K562 (cell line): ENCODE measurements around the gene SLC38A2. TPM values are rescaled to one million over a fixed set of nuclear protein-coding genes. Genes with fewer than 3 reads are reported as not detected.

Source experiments
- BCLAF1 ChIP-seq, 2 experiments: fragments of 450-650 bp in 1 of 2; IDR thresholded peaks; 2 replicates each; pipeline ENCODE4 v1.6.1; 2011 to 2017; ENCODE audit warnings: low read depth in 2 of 2, antibody characterized with exemption in 1 of 2, borderline replicate concordance in 1 of 2, low read length in 1 of 2, mild to moderate bottlenecking in 1 of 2, mixed read lengths in 1 of 2; ENCODE audit not compliant: control insufficient read depth in 1 of 2
- DEAF1 ChIP-seq: fragments of 450-650 bp; formaldehyde crosslinking; IDR thresholded peaks from 2 replicates; pipeline ENCODE4 v1.4.0; 2020; ENCODE audit warnings: mild to moderate bottlenecking, moderate library complexity
- HDAC3 ChIP-seq: fragments of 450-650 bp; IDR thresholded peaks from 2 replicates; pipeline ENCODE4 v1.6.1; 2018; ENCODE audit warnings: borderline replicate concordance, mild to moderate bottlenecking, moderate library complexity; ENCODE audit not compliant: partially characterized antibody
- NFE2 ChIP-seq: IDR thresholded peaks from 2 replicates; pipeline ENCODE4 v1.6.1; 2014; ENCODE audit warnings: antibody characterized with exemption, low read depth
- NFE2L1 ChIP-seq: fragments of 450-650 bp; IDR thresholded peaks from 2 replicates; pipeline ENCODE4 v1.6.1; 2016; ENCODE audit warnings: missing genetic modification characterization, low read depth, mild to moderate bottlenecking, missing compliant biosample characterization, moderate library complexity, borderline replicate concordance
- SAFB2 ChIP-seq: fragments of 200-400 bp; formaldehyde crosslinking; IDR thresholded peaks from 2 replicates; pipeline ENCODE4 v1.6.1; 2018; ENCODE audit warnings: borderline replicate concordance, low read length, low read depth, moderate library complexity; ENCODE audit not compliant: severe bottlenecking
- STAT6 ChIP-seq: sonication (generic); formaldehyde crosslinking; IDR thresholded peaks from 2 replicates; pipeline ENCODE4 v1.8.1; 2023; ENCODE audit warnings: mild to moderate bottlenecking, missing genetic modification reagents
- ZNF311 ChIP-seq: fragments of 250-450 bp; sonication (Bioruptor Pico); IDR thresholded peaks from 2 replicates; pipeline ENCODE4 v1.4.0; 2020; ENCODE audit warnings: mild to moderate bottlenecking, moderate library complexity
- ZNF318 ChIP-seq, 2 experiments: fragments of 450-650 bp; IDR thresholded peaks; 2 replicates each; pipeline ENCODE4 v1.6.1; 2016; ENCODE audit warnings: mild to moderate bottlenecking in 2 of 2, borderline replicate concordance in 1 of 2, low read depth in 1 of 2, moderate library complexity in 1 of 2
- ZNF347 ChIP-seq: fragments of 450-650 bp; formaldehyde crosslinking; IDR thresholded peaks from 2 replicates; pipeline ENCODE4 v1.4.0; 2020; ENCODE audit warnings: low read depth, mild to moderate bottlenecking, moderate library complexity
- polyA plus RNA-seq, 8 experiments: library from polyadenylated mRNA; depleted of rRNA in 4 of 8; stranded (reverse) in 5 of 8; unstranded in 3 of 8; fragments of >200 nt; fragmentation: Nextera tagmentation in 2 of 8; fragmentation: Illumina TruSeq in 1 of 8; extraction: Ambion mirVana in 2 of 8; extraction: Trizol in 1 of 8; gene quantifications; 2 replicates each; pipeline versions ENCODE4 v1.2.1 to v1.2.3, GENCODE V29; 2011 to 2014; ENCODE audit warnings: inconsistent platforms in 1 of 8, missing spikeins in 1 of 8
- total RNA-seq, 7 experiments: library from RNA; depleted of rRNA in 6 of 7; stranded (reverse); fragments of >200 nt in 6 of 7; fragmentation: Illumina TruSeq in 2 of 7; extraction: Trizol in 2 of 7; gene quantifications; 2 replicates each; pipeline versions ENCODE4 v1.2.1 to v1.2.3, GENCODE V29; 2011 to 2021; ENCODE audit warnings: low replicate concordance in 1 of 7

SLC38A2 gene
- total and polyA plus RNA-seq, 9 of the 15 experiments (the other 6 are each of a cell fraction or from before 2014, with no cell fraction given): 98.7 to 292 (median 143) TPM

GRCh38 chr12:46342562-46343033 is 30.0 kb downstream of the SLC38A2 start (continued):
- TF ChIP-seq ZNF318 (IDR thresholded peaks at IDR 0.05; ENCODE audit: borderline replicate concordance in 1 of 2, low read depth in 1 of 2) (no peak), ZNF347 (CRISPR knock-in tag) (no peak), SAFB2 (no peak), DEAF1 (CRISPR knock-in tag) (0 out of 2 replicates have a peak, but pooled peaks have one; percentile 37), STAT6 (CRISPR knock-in tag) (no peak), HDAC3 (no peak), NFE2L1 (tag) (0 out of 2 replicates have a peak, but pooled peaks have one; percentile 14), BCLAF1 (IDR thresholded peaks at IDR 0.05; ENCODE audit: borderline replicate concordance in 1 of 2, control insufficient read depth in 1 of 2, low read depth in 2 of 2, low read length in 1 of 2) (no peak), ZNF311 (CRISPR knock-in tag) (no peak), NFE2 (no peak)
